ENCODE measurements around the gene PLXNA2.

DNA sequence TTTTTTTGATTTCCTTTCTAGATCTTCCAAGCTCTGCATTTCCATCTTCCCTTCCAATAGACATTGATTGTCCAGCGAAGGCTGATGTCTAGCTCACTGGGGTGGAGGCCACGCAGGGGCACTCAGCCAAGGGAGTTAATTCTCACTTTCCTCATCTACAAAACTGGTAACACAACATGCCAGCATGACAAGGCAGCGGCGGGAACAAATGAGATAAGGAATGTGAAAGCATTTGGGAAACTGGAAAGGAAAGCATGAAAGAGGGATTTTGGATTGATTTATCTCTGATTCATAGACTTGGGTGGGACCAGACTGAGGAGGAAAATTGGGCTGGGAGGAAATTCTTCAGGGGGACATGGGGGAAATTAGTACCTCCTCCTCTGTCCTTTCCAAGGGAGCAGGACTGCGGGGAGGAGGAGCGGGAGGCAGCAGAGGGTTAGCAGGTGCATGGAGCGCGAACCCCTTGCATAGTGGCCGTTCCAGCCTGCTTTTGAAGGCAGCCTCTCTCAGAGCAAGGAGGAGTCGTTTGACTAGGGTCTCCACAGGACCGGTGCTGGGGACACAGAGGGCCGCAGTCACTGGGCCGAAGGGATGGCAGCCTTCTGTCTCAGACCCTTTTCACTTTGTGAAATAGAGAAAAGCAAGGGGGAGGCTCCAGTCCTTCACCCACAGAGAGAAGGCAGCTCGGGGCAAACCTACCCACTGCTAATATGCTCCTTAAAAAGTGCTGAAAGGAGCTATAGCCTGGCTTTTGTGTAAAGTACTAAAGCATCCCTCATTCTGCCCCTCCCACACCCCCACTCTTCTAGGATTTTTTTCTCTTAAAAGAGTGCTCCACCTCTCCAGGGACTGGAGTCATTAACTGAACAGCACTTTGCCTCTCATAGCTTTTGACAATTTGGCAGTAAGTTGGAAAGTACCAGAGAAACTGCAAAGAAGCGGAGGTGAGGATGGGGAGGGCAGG, 89.2 kb downstream of the PLXNA2 start:
- TF ChIP-seq POLR2A (IDR thresholded peaks at IDR 0.05; ENCODE audit: borderline replicate concordance, extremely low read depth, insufficient read depth, insufficient read length) (no peak), EZH2 (IDR thresholded peaks at IDR 0.05) (no peak), EGR1 (IDR thresholded peaks at IDR 0.05; ENCODE audit: low read depth) (no peak), EZH2phosphoT487 (IDR thresholded peaks at IDR 0.05; ENCODE audit: borderline replicate concordance) (no peak), YY1 (IDR thresholded peaks at IDR 0.05; ENCODE audit: extremely low read depth, insufficient replicate concordance, low read depth, low read length) (no peak), ZNF274 (IDR thresholded peaks at IDR 0.05; ENCODE audit: low read depth, low read length) (no peak), ELF1 (IDR thresholded peaks at IDR 0.05; ENCODE audit: borderline replicate concordance, low read depth) (no peak), ZFX (IDR thresholded peaks at IDR 0.05) (no peak)
- TF ChIP-seq, protein P1, sequence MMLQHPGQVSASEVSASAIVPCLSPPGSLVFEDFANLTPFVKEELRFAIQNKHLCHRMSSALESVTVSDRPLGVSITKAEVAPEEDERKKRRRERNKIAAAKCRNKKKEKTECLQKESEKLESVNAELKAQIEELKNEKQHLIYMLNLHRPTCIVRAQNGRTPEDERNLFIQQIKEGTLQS (IDR thresholded peaks at IDR 0.05), result no peak
- TF ChIP-seq, protein P2, sequence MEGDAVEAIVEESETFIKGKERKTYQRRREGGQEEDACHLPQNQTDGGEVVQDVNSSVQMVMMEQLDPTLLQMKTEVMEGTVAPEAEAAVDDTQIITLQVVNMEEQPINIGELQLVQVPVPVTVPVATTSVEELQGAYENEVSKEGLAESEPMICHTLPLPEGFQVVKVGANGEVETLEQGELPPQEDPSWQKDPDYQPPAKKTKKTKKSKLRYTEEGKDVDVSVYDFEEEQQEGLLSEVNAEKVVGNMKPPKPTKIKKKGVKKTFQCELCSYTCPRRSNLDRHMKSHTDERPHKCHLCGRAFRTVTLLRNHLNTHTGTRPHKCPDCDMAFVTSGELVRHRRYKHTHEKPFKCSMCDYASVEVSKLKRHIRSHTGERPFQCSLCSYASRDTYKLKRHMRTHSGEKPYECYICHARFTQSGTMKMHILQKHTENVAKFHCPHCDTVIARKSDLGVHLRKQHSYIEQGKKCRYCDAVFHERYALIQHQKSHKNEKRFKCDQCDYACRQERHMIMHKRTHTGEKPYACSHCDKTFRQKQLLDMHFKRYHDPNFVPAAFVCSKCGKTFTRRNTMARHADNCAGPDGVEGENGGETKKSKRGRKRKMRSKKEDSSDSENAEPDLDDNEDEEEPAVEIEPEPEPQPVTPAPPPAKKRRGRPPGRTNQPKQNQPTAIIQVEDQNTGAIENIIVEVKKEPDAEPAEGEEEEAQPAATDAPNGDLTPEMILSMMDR (IDR thresholded peaks at IDR 0.05 in 2 of 3, conservative IDR thresholded peaks at IDR 0.05 in 1 of 3; ENCODE audit: borderline replicate concordance in 1 of 3, insufficient read depth in 1 of 3, low read depth in 2 of 3, low read length in 2 of 3), result no peak

All from HCT116 (cell line).